CD14-positive monocyte (primary cell): ENCODE results near the gene ARMC10. TPM values are rescaled to one million over a fixed set of nuclear protein-coding genes. Genes with fewer than 3 reads are reported as not detected.

Experiments used
- DNase-seq, 3 donors: peaks; one replicate each; pipeline ENCODE4 v3.0.0-alpha.2; 2011 to 2022
- H2AFZ ChIP-seq: 2 replicates; pipeline ENCODE4 v1.6.0; 2012; ENCODE audit warnings: mild to moderate bottlenecking, low read depth, low read length, inconsistent platforms; ENCODE audit not compliant: insufficient read depth, poor library complexity, severe bottlenecking
- H3K27ac ChIP-seq, 2 donors: 1 replicate in 1 of 2; 2 replicates in 1 of 2; pipeline ENCODE4 v1.5.1; 2012 to 2013; ENCODE audit warnings: low read length in 2 of 2, control low read depth in 1 of 2, inconsistent platforms in 1 of 2, low read depth in 1 of 2, mild to moderate bottlenecking in 1 of 2
- H3K27me3 ChIP-seq, 2 donors: one replicate each; pipeline versions ENCODE4 v1.6.0 to v1.6.1; 2011 to 2013; ENCODE audit warnings: low read length in 2 of 2; ENCODE audit not compliant: control insufficient read depth in 2 of 2, insufficient read depth in 2 of 2
- H3K36me3 ChIP-seq, 2 donors: replicated peaks in 1 of 2; 1 replicate in 1 of 2; 2 replicates in 1 of 2; pipeline versions ENCODE4 v1.5.1 to v1.6.1; 2012 to 2013; ENCODE audit warnings: low read length in 2 of 2, control low read depth in 1 of 2, inconsistent platforms in 1 of 2, mild to moderate bottlenecking in 1 of 2; ENCODE audit not compliant: insufficient read depth in 2 of 2, control insufficient read depth in 1 of 2
- H3K4me1 ChIP-seq, 2 donors: 1 replicate in 1 of 2; 2 replicates in 1 of 2; pipeline versions ENCODE4 v1.5.1 to v1.6.1; 2012 to 2013; ENCODE audit warnings: low read length in 2 of 2, control low read depth in 1 of 2, inconsistent platforms in 1 of 2, mild to moderate bottlenecking in 1 of 2, moderate library complexity in 1 of 2; ENCODE audit not compliant: insufficient read depth in 2 of 2, control insufficient read depth in 1 of 2
- H3K4me2 ChIP-seq: replicated peaks from 2 replicates; pipeline ENCODE3; 2012; ENCODE audit warnings: low read length, moderate library complexity, mild to moderate bottlenecking; ENCODE audit not compliant: poor library complexity, severe bottlenecking; ENCODE audit errors: extremely low read depth
- H3K4me3 ChIP-seq, 3 experiments: fragments of 200-600 bp in 1 of 3; sonication (generic) in 1 of 3; replicated peaks in 1 of 3; 1 replicate in 2 of 3; 2 replicates in 1 of 3; pipeline ENCODE4 v1.5.1; 2011 to 2013; ENCODE audit warnings: low read length in 3 of 3, mild to moderate bottlenecking in 3 of 3, control low read depth in 2 of 3, low read depth in 2 of 3, inconsistent platforms in 1 of 3, moderate library complexity in 1 of 3
- H3K79me2 ChIP-seq: 2 replicates; pipeline ENCODE4 v1.6.0; 2012; ENCODE audit warnings: mild to moderate bottlenecking, control low read depth, inconsistent platforms, low read length, moderate library complexity; ENCODE audit not compliant: insufficient read depth
- H3K9ac ChIP-seq: 2 replicates; pipeline ENCODE4 v1.6.0; 2017; ENCODE audit warnings: low read length, mild to moderate bottlenecking; ENCODE audit not compliant: insufficient read depth, poor library complexity, severe bottlenecking
- H3K9me3 ChIP-seq, 2 donors: replicated peaks in 1 of 2; 1 replicate in 1 of 2; 2 replicates in 1 of 2; pipeline versions ENCODE4 v1.5.1 to v1.6.1; 2012 to 2013; ENCODE audit warnings: low read length in 2 of 2, control low read depth in 1 of 2; ENCODE audit not compliant: control insufficient read depth in 1 of 2, insufficient read depth in 1 of 2
- H4K20me1 ChIP-seq: 2 replicates; pipeline ENCODE4 v1.6.0; 2012; ENCODE audit warnings: mild to moderate bottlenecking, low read length, control low read depth, moderate library complexity; ENCODE audit not compliant: insufficient read depth
- H3K27ac Mint-ChIP-seq, 7 donors: one replicate each; pipeline ENCODE4 v1.8.0; 2020; ENCODE audit warnings: mild to moderate bottlenecking in 7 of 7, mixed read lengths in 7 of 7, moderate library complexity in 6 of 7, inconsistent platforms in 2 of 7
- H3K27me3 Mint-ChIP-seq, 3 donors: one replicate each; pipeline ENCODE4 v1.8.0; 2021 to 2022; ENCODE audit warnings: low read depth in 3 of 3, mild to moderate bottlenecking in 3 of 3, mixed read lengths in 3 of 3, moderate library complexity in 3 of 3, inconsistent platforms in 1 of 3
- H3K36me3 Mint-ChIP-seq, 2 donors: one replicate each; pipeline ENCODE4 v1.8.0; 2020; ENCODE audit warnings: mixed read lengths in 2 of 2, inconsistent platforms in 1 of 2, mild to moderate bottlenecking in 1 of 2
- H3K4me1 Mint-ChIP-seq: one replicate; pipeline ENCODE4 v1.8.0; 2020; ENCODE audit warnings: mild to moderate bottlenecking, mixed read lengths
- H3K4me3 Mint-ChIP-seq, 2 donors: one replicate each; pipeline ENCODE4 v1.8.0; 2020; ENCODE audit warnings: mild to moderate bottlenecking in 2 of 2, mixed read lengths in 2 of 2, moderate library complexity in 1 of 2
- H3K9me3 Mint-ChIP-seq, 7 donors: one replicate each; pipeline ENCODE4 v1.8.0; 2020 to 2022; ENCODE audit warnings: mixed read lengths in 7 of 7, mild to moderate bottlenecking in 6 of 7, moderate library complexity in 6 of 7, inconsistent platforms in 2 of 7
- CTCF ChIP-seq: fragments of 200-600 bp; IDR thresholded peaks from one replicate; pipeline ENCODE4 v1.8.0; 2022; ENCODE audit warnings: antibody characterized with exemption, mild to moderate bottlenecking
- WGBS: methylation state at CpG from one replicate; pipeline ENCODE4 v1.1.5; 2013; ENCODE audit warnings: missing lambda C conversion rate; ENCODE audit not compliant: insufficient coverage; 5-methylcytosine and 5-hydroxymethylcytosine counted together
- intact Hi-C, 2 donors: fragments of 100-400 bp; cut with micrococcal nuclease; formaldehyde crosslinking; loops; one replicate each; pipeline versions ENCODE4 v1.15.0 to v1.15.1; 2023
- polyA plus RNA-seq, 3 donors: library from polyadenylated mRNA; depleted of rRNA in 1 of 3; unstranded in 2 of 3; stranded (reverse) in 1 of 3; fragments of 300-500 nt in 2 of 3; fragments of >200 nt in 1 of 3; fragmentation: Illumina TruSeq in 2 of 3; gene quantifications; 1 replicate in 2 of 3; 2 replicates in 1 of 3; pipeline ENCODE4 v1.2.3, GENCODE V29; 2012 to 2021

ARMC10 gene
- polyA plus RNA-seq, 3 donors = 15.4 to 60.1 (median 55.1) TPM

DNA sequence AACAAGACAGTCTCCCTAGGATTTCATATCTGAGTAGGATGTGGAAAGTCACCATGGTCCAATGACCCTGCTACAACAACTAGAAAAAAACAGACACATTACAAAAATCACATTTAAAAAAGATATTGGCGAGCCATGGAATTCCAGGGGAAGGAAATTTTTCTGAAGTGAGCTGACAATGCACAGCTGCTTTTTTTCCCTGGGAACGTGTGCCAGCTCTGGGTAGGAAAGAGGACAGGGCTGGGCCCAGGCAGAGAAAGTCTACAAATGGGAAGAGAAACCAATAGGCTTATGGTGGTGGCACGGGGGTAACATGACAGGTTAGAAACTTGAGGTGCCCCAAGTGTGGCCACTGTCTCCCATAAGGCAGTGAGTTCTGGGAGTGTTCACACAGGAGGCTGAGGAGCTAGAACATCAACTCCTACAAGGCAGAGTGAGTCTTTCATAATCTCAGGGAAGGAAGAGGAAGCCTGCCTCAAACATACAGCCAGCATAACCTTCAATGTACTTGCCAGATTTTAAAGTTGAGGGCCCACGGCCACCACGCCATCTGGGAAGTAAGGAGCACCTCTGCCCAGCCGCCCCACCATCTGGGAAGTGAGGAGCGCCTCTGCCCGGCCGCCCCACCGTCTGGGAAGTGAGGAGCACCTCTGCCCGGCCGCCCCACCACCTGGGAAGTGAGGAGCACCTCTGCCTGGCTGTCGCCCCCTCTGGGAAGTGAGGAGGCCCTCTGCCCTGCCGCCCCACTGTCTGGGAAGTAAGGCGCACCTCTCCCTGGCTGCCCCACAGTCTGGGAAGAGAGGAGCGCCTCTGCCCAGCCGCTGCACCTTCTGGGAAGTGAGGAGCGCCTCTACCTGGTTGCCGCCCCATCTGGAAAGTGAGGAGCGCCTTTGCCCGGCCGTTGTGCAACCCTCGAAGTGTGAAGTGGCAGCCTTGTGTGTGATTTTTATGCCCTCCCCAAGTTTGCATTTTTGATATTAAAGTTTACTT is 6.2 kb upstream of the ARMC10 start:
- Histone ChIP-seq H3K27me3 (no peaks in the 10 kb centered on the region), H3K4me2 (no peak overlapping the region), H4K20me1 (no peaks in the 10 kb centered on the region), H3K9ac (no peak overlapping the region), H3K27ac (no peak overlapping the region), H3K9me3 (no peaks in the 10 kb centered on the region), H3K79me2 (no peaks in the 10 kb centered on the region), H3K36me3 (no peaks in the 10 kb centered on the region), H3K4me3 (no peak overlapping the region), H3K4me1 (peaks cover 2% of the 10 kb centered on the region in 2 donors), H2AFZ (no peak overlapping the region)
- H3K27ac Mint-ChIP-seq = peak overlapping the region in 1 of 7 donors; percentile 12
- TF ChIP-seq CTCF = no peak
- H3K4me3 Mint-ChIP-seq = no peak overlapping the region
- no peak for DNase-seq
- H3K27me3 Mint-ChIP-seq = peaks cover 0 to 2% (median 0%) of the 10 kb centered on the region in 3 donors
- intact Hi-C loops = loop anchor here in 1 of 2 donors (10.0 kb wide), 1 partner anchor 314 kb away; no protein-coding TSS in a partner anchor
- H3K4me1 Mint-ChIP-seq = peaks cover 6% of the 10 kb centered on the region
- whole genome bisulfite sequencing = 97% methylated on average over 18 of the region's 23 CpGs
- peaks cover 0 to 6% (median 0%) of the 10 kb centered on the region in 7 donors for H3K9me3 Mint-ChIP-seq
- H3K36me3 Mint-ChIP-seq = no peaks in the 10 kb centered on the region

- no peak overlapping the region for H3K9ac ChIP-seq
- H3K27ac Mint-ChIP-seq = no peak overlapping the region
- no peak overlapping the region for H3K27ac ChIP-seq
- no peak overlapping the region for H3K4me2 ChIP-seq
- no peaks in the 10 kb centered on the region for H3K36me3 ChIP-seq
- H3K4me3 ChIP-seq = no peak overlapping the region
- peaks cover 7% of the 10 kb centered on the region for H3K79me2 ChIP-seq
- no peak for TF ChIP-seq CTCF
- H3K36me3 Mint-ChIP-seq = no peaks in the 10 kb centered on the region
- peaks cover 0 to 6% (median 0%) of the 10 kb centered on the region in 7 donors for H3K9me3 Mint-ChIP-seq
- DNase-seq = no peak
- peaks cover 14 to 18% of the 10 kb centered on the region in 2 donors for H3K4me1 ChIP-seq
- WGBS = no CpG with 5 or more reads among the region's 2 CpGs
- H3K4me1 Mint-ChIP-seq = peaks cover 18% of the 10 kb centered on the region
- H3K9me3 ChIP-seq = no peaks in the 10 kb centered on the region
- no peaks in the 10 kb centered on the region for H3K27me3 ChIP-seq
- intact Hi-C loops = loop anchor here in 1 of 2 donors (5.0 to 10.0 kb wide), 2 partner anchors 76 to 224 kb away; partner anchors contain the start of genes NAPEPLD and PMPCB
- no peaks in the 10 kb centered on the region for H4K20me1 ChIP-seq
- no peak overlapping the region for H2AFZ ChIP-seq
- H3K27me3 Mint-ChIP-seq = peaks cover 0 to 2% (median 0%) of the 10 kb centered on the region in 3 donors
- H3K4me3 Mint-ChIP-seq = no peak overlapping the region
Measured at GRCh38 chr7:103071000-103071399, 3.9 kb upstream of the ARMC10 start.
